Glomerular visceral epithelial cell (primary cell): ENCODE results near the gene GLTP.
"Not testable (repeated sequence)": the region's sequence is repeated elsewhere in the genome, so short reads cannot be mapped to it uniquely, and the experiment has no call there.

Source experiments
- DNase-seq: peaks from one replicate; pipeline ENCODE4 v3.0.0-alpha.2; 2016; ENCODE audit errors: extremely low spot score

Gene GLTP

DNA sequence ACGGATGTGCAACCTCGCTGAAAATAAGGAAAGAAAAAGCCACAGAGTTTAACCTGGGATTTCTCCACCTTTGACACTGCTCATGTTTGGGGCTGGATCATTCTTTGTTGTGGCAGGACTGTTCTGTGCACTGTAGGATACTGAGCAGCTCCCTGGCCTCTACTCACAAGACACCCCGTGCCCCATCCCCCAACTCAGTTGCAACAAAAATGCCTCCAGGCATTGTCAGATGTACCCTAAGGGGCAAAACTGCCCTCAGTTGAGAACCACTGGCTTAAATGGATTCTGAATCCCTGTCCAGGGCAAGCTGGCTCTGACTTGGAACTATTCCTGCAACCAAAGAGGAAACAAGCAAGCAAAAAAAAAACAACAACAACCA, 2.1 kb downstream of the GLTP start:
- DNase-seq, result no peak

DNA sequence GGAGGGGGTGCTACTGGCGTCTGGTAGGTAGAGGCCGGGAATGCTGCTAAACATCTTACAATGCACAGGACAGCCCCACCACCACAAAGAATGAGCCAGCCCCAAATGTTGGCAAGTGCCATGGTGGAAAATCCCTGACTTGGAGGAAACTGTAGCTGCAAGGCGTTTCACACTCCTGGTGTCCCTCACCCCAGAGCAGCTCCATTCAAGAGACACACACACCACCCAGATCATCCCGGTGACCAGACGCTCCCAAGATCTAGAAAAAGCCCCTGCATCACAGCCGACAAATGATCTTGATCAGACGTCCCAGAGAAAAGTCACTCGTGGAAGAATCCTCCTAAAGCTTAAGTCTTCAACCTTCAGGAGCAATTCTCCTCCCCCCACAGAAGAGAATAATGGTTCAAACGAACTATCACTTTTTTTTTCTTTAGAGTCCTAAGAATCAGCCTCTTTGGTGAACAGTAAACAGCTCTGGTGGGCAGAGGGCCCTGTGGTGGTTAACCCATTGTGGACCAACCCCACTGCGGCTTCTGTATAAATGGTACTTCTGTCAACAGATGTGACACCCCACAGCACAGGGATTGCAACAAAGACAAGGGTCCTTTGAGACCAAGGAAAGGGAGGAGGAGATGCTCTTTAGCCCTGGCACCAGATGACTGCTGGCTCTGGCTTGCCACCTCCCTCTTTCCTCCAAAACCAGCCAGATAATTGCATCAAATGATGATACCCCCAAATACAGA, 2.7 kb downstream of the GLTP start:
- no peak for DNase-seq

DNA sequence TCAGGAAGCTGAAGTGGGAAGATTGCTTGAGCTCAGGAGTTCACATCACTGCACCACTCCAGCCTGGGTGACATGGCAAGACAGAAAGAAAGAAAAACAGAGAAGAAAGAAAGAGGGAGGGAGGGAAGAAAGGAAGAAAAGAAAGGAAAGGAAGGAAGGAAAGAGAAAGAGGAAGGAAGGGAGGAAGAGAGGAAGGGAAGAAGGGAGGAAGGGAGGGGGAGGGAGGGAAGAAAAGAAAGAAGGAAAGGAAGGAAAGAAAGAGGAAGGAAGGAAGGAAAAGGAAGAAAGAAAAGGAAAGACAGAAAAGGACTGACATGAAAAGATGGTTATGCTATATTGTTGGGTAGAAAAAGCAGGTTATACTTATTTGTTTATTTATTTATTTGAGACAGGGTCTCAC, 3.9 kb downstream of the GLTP start:
- DNase-seq, result no peak

GRCh38 chr12:109875572-109876131, 4.7 kb downstream of the GLTP start:
- DNase-seq, result peak; percentile 59

- no peak for DNase-seq
Observed at GRCh38 chr12:109873653-109874052, 6.7 kb downstream of the GLTP start.

GRCh38 chr12:109871668-109872314, 8.6 kb downstream of the GLTP start:
- no peak for DNase-seq

- no peak for DNase-seq
Observed at GRCh38 chr12:109870648-109871047, 9.7 kb downstream of the GLTP start.

DNA sequence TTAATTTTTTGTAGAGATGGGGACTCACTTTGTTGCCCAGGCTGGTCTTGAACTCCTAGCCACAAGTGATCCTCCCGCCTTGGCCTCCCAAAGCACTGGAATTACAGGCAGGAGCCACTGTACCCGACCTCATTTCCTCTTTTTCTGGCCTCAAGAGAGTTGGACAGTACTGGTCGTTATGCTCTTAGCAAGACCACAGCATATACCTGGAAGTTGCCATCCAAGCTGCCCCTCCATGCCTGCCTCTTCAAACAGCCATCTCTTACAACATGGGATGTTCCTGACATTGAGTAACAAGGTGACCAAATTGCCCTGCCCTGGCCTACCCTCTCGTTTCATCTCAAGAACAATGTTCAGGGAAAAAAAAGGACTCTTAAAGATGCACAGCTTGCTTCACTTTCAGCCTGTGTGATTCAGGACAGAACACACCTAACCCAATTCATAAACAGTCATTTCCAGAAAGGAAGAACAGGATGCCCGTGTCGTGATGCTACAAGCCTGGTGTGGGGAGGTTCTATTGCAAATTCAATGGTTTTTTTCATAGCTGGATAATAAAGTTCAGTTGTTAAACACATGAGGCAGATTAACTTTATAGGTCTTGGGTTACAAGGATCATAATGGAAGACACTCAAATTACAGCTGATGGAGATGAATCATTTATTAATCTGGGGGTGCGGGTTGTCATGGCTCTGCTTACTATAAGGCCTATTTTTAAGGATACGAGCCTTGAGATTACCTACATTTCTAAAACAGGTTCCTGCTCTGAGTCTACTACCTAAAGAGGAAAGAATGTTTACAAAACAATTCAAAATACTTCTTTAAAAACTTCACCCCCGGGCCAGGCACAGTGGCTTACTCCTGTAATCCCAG, 11.9 kb downstream of the GLTP start:
- DNase-seq, result no peak

- DNase-seq, result no peak
Observed at GRCh38 chr12:109864916-109865315, 15.4 kb downstream of the GLTP start.

- DNase-seq, result no peak
Observed at GRCh38 chr12:109863847-109864712, 16.3 kb downstream of the GLTP start.

- not testable (repeated sequence) for DNase-seq
Observed at GRCh38 chr12:109862491-109862890, 17.9 kb downstream of the GLTP start.

- DNase-seq, result peak; percentile 39
Observed at GRCh38 chr12:109861689-109862314, 18.5 kb downstream of the GLTP start.

GRCh38 chr12:109860977-109861376, 19.4 kb downstream of the GLTP start:
- no peak for DNase-seq

- DNase-seq, result no peak
Observed at GRCh38 chr12:109858764-109859163, 21.6 kb downstream of the GLTP start.

DNA sequence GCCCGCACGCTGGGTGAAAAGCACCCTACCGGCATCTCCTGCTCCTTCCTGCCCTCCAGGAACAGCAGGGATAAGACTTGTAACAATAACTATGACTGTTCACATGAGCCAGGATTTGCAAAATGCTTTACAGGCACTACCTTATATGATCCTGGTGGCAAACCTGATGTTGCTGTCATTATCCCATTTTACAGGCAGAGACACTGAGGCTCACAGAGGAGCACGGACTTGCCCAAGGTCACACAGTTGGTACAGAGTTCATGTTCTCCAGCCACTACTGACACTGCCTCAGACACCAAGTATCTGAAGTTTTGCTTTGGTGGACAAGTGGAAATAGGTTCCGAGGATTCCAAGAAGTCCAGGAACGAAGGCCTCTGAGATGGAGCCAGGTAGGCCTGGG, 22.6 kb downstream of the GLTP start:
- DNase-seq, result no peak

- no peak for DNase-seq
Observed at GRCh38 chr12:109855377-109855776, 25.0 kb downstream of the GLTP start.

- not testable (repeated sequence) for DNase-seq
Observed at GRCh38 chr12:109850518-109850917, 29.8 kb downstream of the GLTP start.

GRCh38 chr12:109847142-109847735, 33.1 kb downstream of the GLTP start:
- no peak for DNase-seq

DNA sequence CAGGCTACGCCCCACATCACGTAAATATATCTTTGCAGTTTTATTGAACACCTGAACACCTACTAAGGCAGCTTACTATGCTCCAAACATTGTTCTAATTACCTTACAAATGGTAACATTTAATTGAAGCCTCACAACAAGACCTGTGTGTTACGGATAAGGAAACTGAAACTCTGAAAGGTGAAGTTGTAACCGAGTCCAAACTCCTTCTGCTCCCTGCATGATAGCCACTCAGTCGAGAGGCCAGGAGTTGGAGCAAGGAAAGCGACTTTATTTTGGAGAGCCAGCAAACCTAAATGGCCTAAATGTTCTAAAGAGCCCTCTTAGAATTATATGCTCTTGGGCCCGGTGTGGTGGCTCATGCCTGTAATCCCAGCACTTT, 34.5 kb downstream of the GLTP start:
- DNase-seq, result no peak
